GM12878 (cell line): ENCODE results near the gene TRAPPC6A. TPM values are rescaled to one million over a fixed set of nuclear protein-coding genes. Genes with fewer than 3 reads are reported as not detected.

Source experiments
- ATAC-seq: fragments of 200-7000 bp; cut with Tn5 transposase; 3 replicates; pipeline ENCODE4 v1.9.1; 2020; ENCODE audit warnings: mild to moderate bottlenecking, moderate library complexity
- BruUV-seq: library from RNA; stranded (reverse); fragments of 400-500 nt; replicated peaks from 2 replicates; lab custom pipeline; 2021; lab: Mats Ljungman, UMichigan
- CTCF ChIA-PET: fragments of 300-600 bp; sonication (Branson Sonifier 250); formaldehyde crosslinking; extraction: SDS; loops from one replicate; lab custom pipeline; 2021; ENCODE audit warnings: inconsistent platforms; lab: Yijun Ruan, JAX
- POLR2A ChIA-PET: fragments of 350-600 bp; formaldehyde crosslinking; extraction: SDS; loops from one replicate; lab custom pipeline; 2021; ENCODE audit warnings: inconsistent platforms; lab: Charles Lee
- RAD21 ChIA-PET: fragments of 300-600 bp; sonication (Branson Sonifier 250); formaldehyde crosslinking; loops from one replicate; lab custom pipeline; 2023; ENCODE audit warnings: antibody characterized with exemption; ENCODE audit not compliant: unreplicated experiment; lab: Charles Lee
- SMC1A ChIA-PET: fragments of 300-600 bp; sonication (Branson Sonifier 250); formaldehyde crosslinking; loops from one replicate; lab custom pipeline; 2023; ENCODE audit not compliant: unreplicated experiment, uncharacterized antibody; lab: Charles Lee
- DNase-seq: peaks from one replicate; pipeline ENCODE4 v3.0.0-alpha.2; 2011; ENCODE audit warnings: low read depth, low spot score
- FAIRE-seq: peaks from 3 replicates; lab custom pipeline; 2011; peaks lifted over from hg19 to GRCh38; lab: Jason Lieb, UNC
- H2AFZ ChIP-seq: 2 replicates; pipeline ENCODE4 v1.6.0; 2011; ENCODE audit warnings: low read depth, low read length, control low read depth; ENCODE audit not compliant: control insufficient read depth
- H3K27ac ChIP-seq: 2 replicates; pipeline ENCODE4 v1.5.1; 2011; ENCODE audit warnings: control low read depth; ENCODE audit not compliant: control insufficient read depth, insufficient read depth
- H3K27me3 ChIP-seq, 2 experiments: replicated peaks in 1 of 2; 2 replicates each; pipeline versions ENCODE4 v1.6.0 to v1.6.1; 2011; ENCODE audit warnings: low read length in 1 of 2; ENCODE audit not compliant: control insufficient read depth in 2 of 2, insufficient read depth in 2 of 2
- H3K36me3 ChIP-seq, 2 experiments: 2 replicates each; pipeline ENCODE4 v1.5.1; 2011; ENCODE audit warnings: low read length in 1 of 2; ENCODE audit not compliant: control insufficient read depth in 2 of 2, insufficient read depth in 2 of 2
- H3K4me1 ChIP-seq: 2 replicates; pipeline ENCODE4 v1.6.1; 2011; ENCODE audit warnings: mild to moderate bottlenecking, low read length, moderate library complexity, mixed read lengths; ENCODE audit not compliant: control insufficient read depth, insufficient read depth
- H3K4me2 ChIP-seq: 2 replicates; pipeline ENCODE4 v1.6.0; 2011; ENCODE audit warnings: control low read depth; ENCODE audit not compliant: control insufficient read depth, insufficient read depth
- H3K4me3 ChIP-seq: fragments of 200-600 bp; sonication (generic); 2 replicates; pipeline ENCODE4 v1.5.1; 2016
- H3K79me2 ChIP-seq: 2 replicates; pipeline ENCODE4 v1.6.0; 2011; ENCODE audit warnings: low read length; ENCODE audit not compliant: control insufficient read depth, insufficient read depth
- H3K9ac ChIP-seq: 2 replicates; pipeline ENCODE4 v1.8.0; 2011; ENCODE audit warnings: low read length, control low read depth, mixed read lengths; ENCODE audit not compliant: control insufficient read depth, insufficient read depth
- H3K9me3 ChIP-seq: replicated peaks from 3 replicates; pipeline ENCODE4 v1.5.1; 2011; ENCODE audit warnings: mild to moderate bottlenecking, low read length; ENCODE audit not compliant: control insufficient read depth, insufficient read depth
- H4K20me1 ChIP-seq: 2 replicates; pipeline ENCODE4 v1.6.0; 2011; ENCODE audit not compliant: control insufficient read depth, insufficient read depth
- BHLHE40 ChIP-seq, 2 experiments: fragments of 450-650 bp in 1 of 2; IDR thresholded peaks; 2 replicates each; pipeline ENCODE4 v1.6.1; 2011 to 2017; ENCODE audit warnings: low read depth in 2 of 2, borderline replicate concordance in 1 of 2, improper control_type of control experiment in 1 of 2, low read length in 1 of 2, mild to moderate bottlenecking in 1 of 2
- BMI1 ChIP-seq: fragments of 450-650 bp; IDR thresholded peaks from 2 replicates; pipeline ENCODE4 v1.6.1; 2016; ENCODE audit warnings: mild to moderate bottlenecking, moderate library complexity, borderline replicate concordance
- CBX5 ChIP-seq: sonication (generic); IDR thresholded peaks from 2 replicates; pipeline ENCODE4 v1.6.1; 2016; ENCODE audit warnings: low read depth, moderate library complexity, mild to moderate bottlenecking, inconsistent platforms
- IKZF1 ChIP-seq: fragments of 450-650 bp; conservative IDR thresholded peaks from 2 replicates; pipeline ENCODE4 v1.6.1; 2017; ENCODE audit warnings: antibody characterized with exemption, mild to moderate bottlenecking
- IRF4 ChIP-seq: IDR thresholded peaks from 2 replicates; pipeline ENCODE4 v1.6.1; 2011; ENCODE audit warnings: low read depth, low read length
- MXI1 ChIP-seq: fragments of 150-350 bp; IDR thresholded peaks from 2 replicates; pipeline ENCODE4 v1.6.1; 2011; ENCODE audit warnings: low read depth, mild to moderate bottlenecking, inconsistent platforms, low read length, improper control_type of control experiment
- NFIC ChIP-seq: IDR thresholded peaks from 2 replicates; pipeline ENCODE4 v1.6.1; 2012; ENCODE audit warnings: low read depth, mild to moderate bottlenecking, inconsistent platforms, low read length, moderate library complexity
- TCF12 ChIP-seq: IDR thresholded peaks from 2 replicates; pipeline ENCODE4 v1.6.1; 2011; ENCODE audit warnings: low read depth, mild to moderate bottlenecking, low read length
- WGBS: methylation state at CpG from one replicate; pipeline ENCODE4 v1.1.6; 2016; ENCODE audit warnings: low lambda C conversion rate; ENCODE audit not compliant: insufficient replicate concordance, insufficient coverage; ENCODE audit errors: missing lambda C conversion rate; 5-methylcytosine and 5-hydroxymethylcytosine counted together
- in situ Hi-C: fragments of 300-500 bp; cut with MboI; formaldehyde crosslinking; loops from 9 replicates; pipeline ENCODE4 v1.14.3; 2018; ENCODE audit warnings: mixed read lengths
- intact Hi-C: fragments of 100-400 bp; cut with micrococcal nuclease; formaldehyde crosslinking; loops from one replicate; pipeline ENCODE4 v1.14.2; 2022; ENCODE audit not compliant: unreplicated experiment
- polyA plus RNA-seq, 11 experiments: library from polyadenylated mRNA; depleted of rRNA in 4 of 11; unstranded in 6 of 11; stranded (reverse) in 5 of 11; fragments of >200 nt; fragmentation: Nextera tagmentation in 4 of 11; fragmentation: Illumina TruSeq in 1 of 11; extraction: Ambion mirVana in 4 of 11; extraction: Trizol in 1 of 11; gene quantifications; 1 replicate in 1 of 11; 2 replicates in 10 of 11; pipeline versions ENCODE4 v1.2.1 to v1.2.3, GENCODE V29; 2011 to 2016; ENCODE audit warnings: inconsistent platforms in 2 of 11, missing spikeins in 2 of 11, low read depth in 1 of 11
- total RNA-seq, 4 experiments: library from RNA; depleted of rRNA in 3 of 4; stranded (reverse); fragments of >200 nt in 3 of 4; fragmentation: Illumina TruSeq in 1 of 4; extraction: Trizol in 1 of 4; gene quantifications; 2 replicates each; pipeline versions ENCODE4 v1.2.1 to v1.2.3, GENCODE V29; 2013 to 2021
- TF ChIP-seq, protein P1 (sequence below): IDR thresholded peaks from 2 replicates; pipeline ENCODE4 v1.6.1; 2011; ENCODE audit warnings: borderline replicate concordance, low read depth, mild to moderate bottlenecking, moderate library complexity, mixed read lengths, low read length; ENCODE audit not compliant: insufficient read depth; ENCODE audit errors: extremely low read length
- TF ChIP-seq, protein P2 (sequence below): fragments of 450-650 bp; IDR thresholded peaks from 2 replicates; pipeline ENCODE4 v1.6.1; 2017; ENCODE audit warnings: mild to moderate bottlenecking, moderate library complexity
- TF ChIP-seq, protein P3 (sequence below): fragments of 450-650 bp; IDR thresholded peaks from 2 replicates; pipeline ENCODE4 v1.6.1; 2018; ENCODE audit warnings: mild to moderate bottlenecking, low read depth, moderate library complexity; ENCODE audit not compliant: partially characterized antibody

TRAPPC6A gene
- total and polyA plus RNA-seq, 10 of the 15 experiments (the other 5 are each of a cell fraction or from before 2014, with no cell fraction given): 1.8 to 83.9 (median 35.8) TPM

DNA sequence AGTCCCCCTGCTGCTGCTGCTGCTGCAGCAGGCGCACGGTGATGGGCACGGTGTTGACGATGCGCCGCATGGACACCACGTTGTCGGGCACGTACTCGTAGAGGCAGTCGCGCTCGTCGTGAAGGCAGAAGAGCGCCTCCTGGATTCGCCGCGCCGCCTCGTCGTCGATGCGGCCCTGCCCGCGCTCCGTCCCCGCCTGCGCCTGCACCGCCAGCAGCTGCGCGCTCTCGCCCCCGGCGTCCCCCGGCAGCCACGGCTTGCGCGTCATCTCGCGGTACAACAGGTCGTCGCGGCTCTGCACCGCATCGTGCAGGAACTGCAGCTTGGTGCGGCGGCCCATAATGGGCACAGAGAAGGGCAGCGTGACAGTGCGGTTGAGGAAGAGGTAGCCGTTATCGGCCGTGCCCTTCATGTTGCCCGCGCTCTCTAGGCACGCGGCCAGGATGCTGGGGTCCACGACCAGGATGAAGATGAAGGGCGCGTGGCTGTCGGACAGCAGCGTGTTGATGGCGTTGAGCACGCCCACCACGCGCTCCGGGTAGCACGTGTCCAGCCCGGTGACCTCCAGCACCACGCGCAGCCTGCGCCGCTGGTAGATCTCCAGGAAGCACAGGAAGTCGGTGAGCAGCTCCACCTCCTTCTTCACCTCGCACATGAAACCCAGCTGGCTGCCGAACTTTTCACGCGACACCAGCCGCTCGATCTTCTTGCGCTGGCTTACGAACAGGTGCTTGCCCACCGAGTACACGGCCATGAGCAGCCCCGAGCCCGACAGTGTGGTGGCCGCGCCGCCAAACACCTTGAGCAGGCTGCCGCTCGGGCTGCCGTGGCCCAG, 25.3 kb downstream of the TRAPPC6A start:
- H3K79me2 ChIP-seq: no peaks in the 10 kb centered on the region
- no peaks in the 10 kb centered on the region for H3K36me3 ChIP-seq
- DNase-seq: no peak
- no peak overlapping the region for H3K9ac ChIP-seq
- intact Hi-C loops: no loop called here
- no peak for FAIRE-seq
- H3K27me3 ChIP-seq: peaks cover 5 to 9% of the 10 kb centered on the region in 2 experiments; a peak in 3 of 4 replicates
- WGBS: 33% methylated on average over 81 of the region's 91 CpGs
- ATAC-seq: peak; percentile 35
- in situ Hi-C loops: no loop called here
- BruUV-seq: no TSS peak
- ChIA-PET SMC1A (no interaction called here), CTCF (interaction anchor here (1.1 kb wide), 1 partner anchor 35 kb away, joined by 3 read pairs; no protein-coding TSS in a partner anchor), POLR2A (interaction anchor here (0.5 to 0.6 kb wide), 2 partner anchors 125 to 599 kb away, joined by 3 read pairs; no protein-coding TSS in a partner anchor), RAD21 (interaction anchor here (1.8 kb wide), 1 partner anchor 12 kb away, joined by 9 read pairs; no protein-coding TSS in a partner anchor)
- H2AFZ ChIP-seq: peak overlapping the region; percentile 20
- peak overlapping the region; percentile 5; the same call in 1 of the 2 replicates for H3K4me3 ChIP-seq
- H4K20me1 ChIP-seq: no peaks in the 10 kb centered on the region
- no peaks in the 10 kb centered on the region; the same call in 2 of the 3 replicates for H3K9me3 ChIP-seq
- no peak overlapping the region for H3K27ac ChIP-seq
- H3K4me2 ChIP-seq: peak overlapping the region; percentile 74
- peaks cover 14% of the 10 kb centered on the region for H3K4me1 ChIP-seq
- TF ChIP-seq BMI1 (no peak), TCF12 (peak; percentile 46; the same call in 1 of the 2 replicates), IRF4 (no peak), IKZF1 (0 out of 2 replicates have a peak, but pooled peaks have one; percentile 14), BHLHE40 (IDR thresholded peaks at IDR 0.05; ENCODE audit: borderline replicate concordance in 1 of 2, low read depth in 2 of 2, low read length in 1 of 2) (peak; percentile 53 to 61; a peak in 3 of 4 replicates), CBX5 (no peak), NFIC (no peak), MXI1 (peak; percentile 59)
- TF ChIP-seq, protein P1, sequence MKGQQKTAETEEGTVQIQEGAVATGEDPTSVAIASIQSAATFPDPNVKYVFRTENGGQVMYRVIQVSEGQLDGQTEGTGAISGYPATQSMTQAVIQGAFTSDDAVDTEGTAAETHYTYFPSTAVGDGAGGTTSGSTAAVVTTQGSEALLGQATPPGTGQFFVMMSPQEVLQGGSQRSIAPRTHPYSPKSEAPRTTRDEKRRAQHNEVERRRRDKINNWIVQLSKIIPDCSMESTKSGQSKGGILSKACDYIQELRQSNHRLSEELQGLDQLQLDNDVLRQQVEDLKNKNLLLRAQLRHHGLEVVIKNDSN: peak; percentile 43
- TF ChIP-seq, protein P2, sequence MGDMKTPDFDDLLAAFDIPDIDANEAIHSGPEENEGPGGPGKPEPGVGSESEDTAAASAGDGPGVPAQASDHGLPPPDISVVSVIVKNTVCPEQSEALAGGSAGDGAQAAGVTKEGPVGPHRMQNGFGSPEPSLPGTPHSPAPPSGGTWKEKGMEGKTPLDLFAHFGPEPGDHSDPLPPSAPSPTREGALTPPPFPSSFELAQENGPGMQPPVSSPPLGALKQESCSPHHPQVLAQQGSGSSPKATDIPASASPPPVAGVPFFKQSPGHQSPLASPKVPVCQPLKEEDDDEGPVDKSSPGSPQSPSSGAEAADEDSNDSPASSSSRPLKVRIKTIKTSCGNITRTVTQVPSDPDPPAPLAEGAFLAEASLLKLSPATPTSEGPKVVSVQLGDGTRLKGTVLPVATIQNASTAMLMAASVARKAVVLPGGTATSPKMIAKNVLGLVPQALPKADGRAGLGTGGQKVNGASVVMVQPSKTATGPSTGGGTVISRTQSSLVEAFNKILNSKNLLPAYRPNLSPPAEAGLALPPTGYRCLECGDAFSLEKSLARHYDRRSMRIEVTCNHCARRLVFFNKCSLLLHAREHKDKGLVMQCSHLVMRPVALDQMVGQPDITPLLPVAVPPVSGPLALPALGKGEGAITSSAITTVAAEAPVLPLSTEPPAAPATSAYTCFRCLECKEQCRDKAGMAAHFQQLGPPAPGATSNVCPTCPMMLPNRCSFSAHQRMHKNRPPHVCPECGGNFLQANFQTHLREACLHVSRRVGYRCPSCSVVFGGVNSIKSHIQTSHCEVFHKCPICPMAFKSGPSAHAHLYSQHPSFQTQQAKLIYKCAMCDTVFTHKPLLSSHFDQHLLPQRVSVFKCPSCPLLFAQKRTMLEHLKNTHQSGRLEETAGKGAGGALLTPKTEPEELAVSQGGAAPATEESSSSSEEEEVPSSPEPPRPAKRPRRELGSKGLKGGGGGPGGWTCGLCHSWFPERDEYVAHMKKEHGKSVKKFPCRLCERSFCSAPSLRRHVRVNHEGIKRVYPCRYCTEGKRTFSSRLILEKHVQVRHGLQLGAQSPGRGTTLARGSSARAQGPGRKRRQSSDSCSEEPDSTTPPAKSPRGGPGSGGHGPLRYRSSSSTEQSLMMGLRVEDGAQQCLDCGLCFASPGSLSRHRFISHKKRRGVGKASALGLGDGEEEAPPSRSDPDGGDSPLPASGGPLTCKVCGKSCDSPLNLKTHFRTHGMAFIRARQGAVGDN: peak; percentile 76; the same call in 1 of the 2 replicates
- TF ChIP-seq, protein P3, sequence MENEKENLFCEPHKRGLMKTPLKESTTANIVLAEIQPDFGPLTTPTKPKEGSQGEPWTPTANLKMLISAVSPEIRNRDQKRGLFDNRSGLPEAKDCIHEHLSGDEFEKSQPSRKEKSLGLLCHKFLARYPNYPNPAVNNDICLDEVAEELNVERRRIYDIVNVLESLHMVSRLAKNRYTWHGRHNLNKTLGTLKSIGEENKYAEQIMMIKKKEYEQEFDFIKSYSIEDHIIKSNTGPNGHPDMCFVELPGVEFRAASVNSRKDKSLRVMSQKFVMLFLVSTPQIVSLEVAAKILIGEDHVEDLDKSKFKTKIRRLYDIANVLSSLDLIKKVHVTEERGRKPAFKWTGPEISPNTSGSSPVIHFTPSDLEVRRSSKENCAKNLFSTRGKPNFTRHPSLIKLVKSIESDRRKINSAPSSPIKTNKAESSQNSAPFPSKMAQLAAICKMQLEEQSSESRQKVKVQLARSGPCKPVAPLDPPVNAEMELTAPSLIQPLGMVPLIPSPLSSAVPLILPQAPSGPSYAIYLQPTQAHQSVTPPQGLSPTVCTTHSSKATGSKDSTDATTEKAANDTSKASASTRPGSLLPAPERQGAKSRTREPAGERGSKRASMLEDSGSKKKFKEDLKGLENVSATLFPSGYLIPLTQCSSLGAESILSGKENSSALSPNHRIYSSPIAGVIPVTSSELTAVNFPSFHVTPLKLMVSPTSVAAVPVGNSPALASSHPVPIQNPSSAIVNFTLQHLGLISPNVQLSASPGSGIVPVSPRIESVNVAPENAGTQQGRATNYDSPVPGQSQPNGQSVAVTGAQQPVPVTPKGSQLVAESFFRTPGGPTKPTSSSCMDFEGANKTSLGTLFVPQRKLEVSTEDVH: no peak
